ENCODE measurements around the gene RPN2.

DNA sequence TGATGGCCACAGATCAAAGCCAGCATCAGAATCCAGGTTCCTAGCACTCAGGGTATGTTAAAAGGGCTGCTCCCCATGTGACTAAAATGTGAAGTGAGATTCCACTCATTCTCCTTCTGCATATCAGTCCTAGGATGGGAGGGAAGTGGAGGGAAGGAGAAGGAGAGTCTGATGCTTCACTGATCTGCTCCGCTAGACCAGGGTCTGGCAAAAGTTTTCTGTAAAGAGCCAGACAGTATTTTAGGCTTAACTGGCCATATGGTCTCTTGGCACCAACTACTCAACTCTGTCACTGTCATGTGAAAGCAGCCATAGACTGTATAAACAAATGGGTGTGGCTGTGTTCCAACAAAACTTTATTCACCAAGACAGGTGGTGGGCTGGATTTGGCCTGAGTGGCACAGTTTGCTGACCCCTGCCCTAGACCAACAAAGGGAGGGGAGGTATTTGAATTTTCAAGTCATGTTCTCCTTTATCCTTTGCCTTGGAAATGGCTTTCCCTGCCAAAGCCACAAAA lies 59.9 kb downstream of the RPN2 start:
- TF ChIP-seq, protein P1, sequence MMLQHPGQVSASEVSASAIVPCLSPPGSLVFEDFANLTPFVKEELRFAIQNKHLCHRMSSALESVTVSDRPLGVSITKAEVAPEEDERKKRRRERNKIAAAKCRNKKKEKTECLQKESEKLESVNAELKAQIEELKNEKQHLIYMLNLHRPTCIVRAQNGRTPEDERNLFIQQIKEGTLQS (IDR thresholded peaks at IDR 0.05; ENCODE audit: borderline replicate concordance, extremely low read depth, low read depth, low read length): no peak
- TF ChIP-seq SIX5 (IDR thresholded peaks at IDR 0.05; ENCODE audit: low read depth, low read length, severe bottlenecking): no peak
- no peak for TF ChIP-seq EP300 (IDR thresholded peaks at IDR 0.05; ENCODE audit: borderline replicate concordance in 1 of 2, control insufficient read depth in 1 of 2, low read depth in 2 of 2, low read length in 2 of 2)
- TF ChIP-seq GATAD2B (conservative IDR thresholded peaks at IDR 0.05; ENCODE audit: low read depth): no peak
- no peak for TF ChIP-seq BHLHE40 (IDR thresholded peaks at IDR 0.05; ENCODE audit: borderline replicate concordance in 1 of 2, low read depth in 2 of 2, low read length in 1 of 2)
- TF ChIP-seq NR2C2 (IDR thresholded peaks at IDR 0.05; ENCODE audit: borderline replicate concordance, control insufficient read depth, insufficient read length, low read depth): no peak
- TF ChIP-seq, protein P2, sequence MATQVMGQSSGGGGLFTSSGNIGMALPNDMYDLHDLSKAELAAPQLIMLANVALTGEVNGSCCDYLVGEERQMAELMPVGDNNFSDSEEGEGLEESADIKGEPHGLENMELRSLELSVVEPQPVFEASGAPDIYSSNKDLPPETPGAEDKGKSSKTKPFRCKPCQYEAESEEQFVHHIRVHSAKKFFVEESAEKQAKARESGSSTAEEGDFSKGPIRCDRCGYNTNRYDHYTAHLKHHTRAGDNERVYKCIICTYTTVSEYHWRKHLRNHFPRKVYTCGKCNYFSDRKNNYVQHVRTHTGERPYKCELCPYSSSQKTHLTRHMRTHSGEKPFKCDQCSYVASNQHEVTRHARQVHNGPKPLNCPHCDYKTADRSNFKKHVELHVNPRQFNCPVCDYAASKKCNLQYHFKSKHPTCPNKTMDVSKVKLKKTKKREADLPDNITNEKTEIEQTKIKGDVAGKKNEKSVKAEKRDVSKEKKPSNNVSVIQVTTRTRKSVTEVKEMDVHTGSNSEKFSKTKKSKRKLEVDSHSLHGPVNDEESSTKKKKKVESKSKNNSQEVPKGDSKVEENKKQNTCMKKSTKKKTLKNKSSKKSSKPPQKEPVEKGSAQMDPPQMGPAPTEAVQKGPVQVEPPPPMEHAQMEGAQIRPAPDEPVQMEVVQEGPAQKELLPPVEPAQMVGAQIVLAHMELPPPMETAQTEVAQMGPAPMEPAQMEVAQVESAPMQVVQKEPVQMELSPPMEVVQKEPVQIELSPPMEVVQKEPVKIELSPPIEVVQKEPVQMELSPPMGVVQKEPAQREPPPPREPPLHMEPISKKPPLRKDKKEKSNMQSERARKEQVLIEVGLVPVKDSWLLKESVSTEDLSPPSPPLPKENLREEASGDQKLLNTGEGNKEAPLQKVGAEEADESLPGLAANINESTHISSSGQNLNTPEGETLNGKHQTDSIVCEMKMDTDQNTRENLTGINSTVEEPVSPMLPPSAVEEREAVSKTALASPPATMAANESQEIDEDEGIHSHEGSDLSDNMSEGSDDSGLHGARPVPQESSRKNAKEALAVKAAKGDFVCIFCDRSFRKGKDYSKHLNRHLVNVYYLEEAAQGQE (IDR thresholded peaks at IDR 0.05; ENCODE audit: low read depth, low read length): no peak
